GM21619 (cell line): ENCODE measurements around the gene WIPF2.
A peak's percentile ranks its signal among the peaks of the same experiment; 100 is the strongest.

Experiments used
- ATAC-seq: cut with Tn5 transposase; IDR thresholded peaks from one replicate; pipeline ENCODE4 v1.9.1; 2021; ENCODE audit not compliant: unreplicated experiment

Gene WIPF2

DNA sequence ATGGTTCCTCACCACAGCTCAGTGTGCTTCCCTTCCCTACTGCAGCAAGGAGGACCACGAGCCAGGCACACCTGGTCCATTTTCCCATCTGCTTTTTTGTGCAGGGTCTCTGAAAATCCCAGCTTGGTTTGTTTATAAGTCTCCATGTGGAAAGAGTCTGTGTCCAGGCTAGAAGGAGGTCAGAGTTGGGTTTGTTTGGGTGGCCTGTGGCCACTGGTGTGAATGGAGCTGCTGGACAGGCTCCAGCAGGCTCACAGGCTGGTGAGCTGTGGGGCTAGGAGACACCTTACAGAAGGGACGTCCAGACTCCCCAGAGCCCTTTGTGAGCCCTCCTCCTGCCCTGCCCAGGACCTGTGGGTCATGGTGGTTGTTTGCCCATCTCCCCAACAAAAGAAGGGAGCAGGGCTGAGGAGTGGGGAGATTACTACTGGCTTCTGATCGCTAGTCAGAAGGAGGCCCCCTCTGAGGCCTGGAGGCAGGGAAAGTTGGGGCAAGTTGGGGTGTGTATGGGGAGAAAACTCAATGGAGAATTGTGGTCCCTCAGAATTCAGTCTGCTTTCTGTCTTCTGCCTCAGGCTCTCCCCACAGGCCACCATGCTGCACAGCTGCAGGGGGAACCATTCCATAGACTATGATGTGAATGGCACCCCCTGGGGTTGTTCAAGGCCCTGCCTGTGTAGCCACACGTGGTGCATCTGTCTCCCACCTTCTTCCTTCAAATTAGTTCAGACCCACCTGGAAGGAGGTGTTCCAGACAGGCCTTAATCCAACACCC is 94.0 kb downstream of the WIPF2 start:
- ATAC-seq, result no peak

DNA sequence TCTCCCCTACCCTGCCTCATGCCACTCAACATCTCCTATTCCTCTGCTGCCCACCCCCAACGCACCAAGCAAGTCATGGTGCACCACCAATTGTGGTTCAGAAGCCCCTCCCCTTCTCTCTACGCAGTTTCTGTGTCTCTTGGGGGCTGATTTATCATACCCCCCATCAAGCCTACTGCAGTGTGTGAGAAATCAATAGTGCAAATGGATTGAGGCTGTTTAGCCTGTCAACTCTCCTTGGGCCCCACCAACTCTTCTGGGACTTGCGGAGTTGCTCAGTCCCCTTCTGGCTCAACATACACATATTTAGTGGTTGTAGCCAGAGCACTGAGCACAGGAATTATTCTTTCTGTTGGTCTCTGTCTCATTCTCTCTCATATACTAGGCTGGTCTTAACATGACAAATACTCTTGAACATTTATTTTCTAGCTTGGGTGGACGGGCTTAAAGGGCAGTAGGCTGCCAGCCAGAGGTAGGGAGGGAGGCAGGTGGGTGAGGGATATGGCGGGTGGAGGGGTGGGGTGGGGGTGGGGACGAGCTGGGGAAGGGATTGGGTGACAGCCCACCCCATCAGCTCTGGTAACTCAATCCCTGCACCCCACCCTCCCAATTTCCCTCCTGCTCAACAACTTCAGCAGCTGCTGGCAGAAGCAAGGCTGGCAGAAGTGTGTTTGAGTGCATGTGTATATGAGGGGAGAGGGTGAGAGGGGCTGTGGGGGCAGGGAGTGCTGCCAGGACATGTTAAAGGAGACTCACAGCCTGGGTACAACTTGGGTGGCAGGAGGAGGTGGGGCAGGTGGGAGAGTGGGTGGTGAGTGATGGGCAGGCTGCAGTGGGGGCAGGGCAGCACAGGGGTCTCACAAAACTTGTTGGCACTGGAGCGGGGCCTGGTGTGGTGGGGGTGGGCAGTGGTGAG is 94.8 kb downstream of the WIPF2 start:
- no peak for ATAC-seq

DNA sequence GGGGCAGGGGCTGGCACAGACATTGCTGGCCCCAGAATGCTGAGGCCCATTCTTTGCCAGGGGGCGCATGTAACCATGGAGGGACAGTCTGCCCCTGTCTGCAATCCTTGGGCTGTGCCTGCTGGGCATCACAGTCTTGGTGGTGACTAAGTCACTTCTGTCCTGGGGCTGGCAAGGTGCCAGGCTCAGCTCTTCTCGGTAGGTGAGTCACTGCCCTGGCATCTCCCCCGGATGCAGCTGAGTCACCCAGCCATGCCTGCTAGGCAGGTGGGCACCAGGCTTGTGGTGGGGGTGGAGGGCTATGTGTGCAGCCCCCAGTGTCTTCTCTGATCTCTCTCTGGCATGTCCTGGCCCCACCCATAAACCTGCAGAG is 95.5 kb downstream of the WIPF2 start:
- ATAC-seq, result no peak

DNA sequence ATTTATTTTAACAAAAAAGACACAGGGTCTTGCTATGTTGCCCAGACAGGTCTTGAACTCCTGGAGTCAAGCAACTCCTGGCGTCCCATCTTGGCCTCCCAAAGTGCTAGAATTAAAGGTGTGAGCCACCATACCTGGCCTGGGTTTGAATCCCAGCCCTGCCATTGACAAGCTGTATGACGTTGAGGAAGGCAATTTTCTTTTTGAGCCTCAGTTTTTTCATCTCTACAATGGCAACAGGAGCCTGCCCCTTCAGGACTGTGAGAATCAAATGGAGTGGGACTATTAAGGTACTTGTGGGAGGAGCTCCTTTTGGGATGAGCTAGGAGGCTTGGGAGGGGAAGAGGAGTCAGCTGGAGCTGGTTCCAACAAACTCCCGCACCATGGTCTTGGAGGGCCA is 96.1 kb downstream of the WIPF2 start:
- no peak for ATAC-seq

DNA sequence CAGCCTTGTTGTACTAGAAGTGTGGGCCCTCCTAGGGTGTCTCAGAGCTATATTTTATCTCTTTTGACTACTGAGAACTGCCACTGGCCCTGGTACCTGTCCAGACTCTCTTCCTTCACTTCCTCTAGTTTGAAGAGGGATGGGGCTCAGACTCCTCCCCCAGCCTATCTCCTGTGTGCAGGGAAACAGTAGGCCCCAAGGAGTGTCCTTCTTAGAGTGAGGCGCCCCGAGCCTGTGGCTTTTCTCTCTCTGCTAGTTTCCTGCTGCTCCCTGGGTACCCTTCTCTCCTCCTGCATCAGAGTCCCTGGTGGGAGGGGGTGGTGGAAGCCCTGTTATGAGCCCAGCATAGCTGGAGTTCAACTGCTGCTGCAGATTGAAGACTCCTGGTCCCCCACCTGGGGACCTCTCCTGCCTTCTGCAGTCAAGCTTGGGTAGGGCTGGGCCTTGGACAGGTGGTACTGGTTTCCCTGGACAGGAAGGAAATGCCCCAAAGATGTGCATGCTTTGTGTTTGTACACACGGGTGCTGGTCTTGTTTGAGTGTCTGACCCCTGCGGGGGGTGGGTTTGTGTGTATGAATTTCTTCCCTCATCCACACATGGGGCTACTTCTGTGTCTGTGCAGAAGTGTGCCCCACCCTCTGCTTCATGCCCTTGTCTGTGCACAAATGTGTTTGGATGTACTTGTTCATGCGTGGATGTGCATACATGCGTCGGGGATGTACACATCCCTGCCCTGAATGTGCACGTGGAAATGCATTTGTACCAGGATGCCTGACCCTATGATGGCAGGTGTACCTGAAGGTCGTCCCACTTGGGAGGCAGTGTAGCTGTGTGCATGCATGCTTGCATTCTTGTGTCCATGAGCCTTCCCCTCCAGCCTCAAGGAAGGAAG is 96.8 kb downstream of the WIPF2 start:
- no peak for ATAC-seq

DNA sequence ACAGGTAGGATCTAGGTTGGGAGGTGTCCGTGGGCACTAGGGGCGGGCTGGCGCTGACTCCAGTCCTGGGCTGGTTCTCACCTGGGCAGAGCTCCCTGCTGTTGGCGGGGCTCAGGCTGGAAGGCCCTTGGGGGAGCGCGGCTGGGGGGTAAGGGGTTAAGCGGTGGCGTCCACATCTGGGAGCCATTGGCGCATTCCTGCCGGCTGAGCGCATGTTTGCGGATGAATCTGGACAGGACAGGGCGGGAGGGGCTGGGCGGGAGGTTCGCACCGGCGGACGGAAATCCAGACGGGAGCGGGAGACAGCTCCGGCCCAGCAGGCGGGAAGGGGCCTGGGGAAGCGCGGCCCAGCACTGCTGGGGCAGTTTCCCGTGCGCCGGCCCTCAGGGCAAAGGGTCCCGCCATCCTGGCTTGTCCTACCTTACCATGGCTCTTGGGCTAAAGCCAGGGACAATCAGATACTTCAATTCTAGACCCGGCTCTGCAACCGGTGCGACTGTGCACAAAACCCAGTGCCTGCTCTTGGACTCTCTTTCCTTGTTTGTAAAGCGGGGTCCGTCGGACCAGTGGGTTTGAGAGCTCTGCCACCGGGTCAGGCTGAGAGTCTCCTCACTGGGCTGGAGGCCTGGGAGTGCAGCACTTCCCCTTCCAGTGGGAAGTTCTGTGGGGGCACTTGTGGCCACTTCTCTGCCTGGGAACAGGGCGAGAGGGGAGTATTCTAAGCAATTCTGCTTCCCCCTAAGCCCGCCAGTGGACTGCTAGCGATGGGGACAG is 97.7 kb downstream of the WIPF2 start:
- ATAC-seq, result no peak

DNA sequence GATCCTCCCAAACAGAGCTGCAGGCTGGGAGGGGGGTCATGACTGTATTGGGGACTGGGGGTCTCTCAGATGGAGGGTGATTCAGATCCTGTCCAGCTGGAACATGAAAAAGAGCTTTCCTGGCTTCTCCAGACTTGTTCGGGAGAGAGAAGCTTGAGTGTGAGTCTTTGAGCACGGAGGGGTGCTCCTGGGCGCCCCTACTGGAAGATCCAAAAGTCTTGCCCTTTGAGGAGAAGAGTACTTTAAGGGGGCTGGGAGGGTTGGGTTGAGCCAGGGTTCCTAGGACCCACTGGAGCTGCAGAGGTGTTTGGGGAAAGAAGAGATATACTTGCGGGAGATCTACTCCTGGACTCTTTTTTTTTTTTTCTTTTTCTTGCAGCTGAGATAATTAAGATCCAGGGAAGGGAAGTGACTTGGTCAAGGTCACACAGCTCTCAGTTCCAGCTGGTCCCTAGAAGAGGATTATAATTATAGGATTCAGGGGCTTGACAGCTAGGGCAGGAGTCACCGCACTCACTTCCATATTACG is 98.3 kb downstream of the WIPF2 start:
- no peak for ATAC-seq

DNA sequence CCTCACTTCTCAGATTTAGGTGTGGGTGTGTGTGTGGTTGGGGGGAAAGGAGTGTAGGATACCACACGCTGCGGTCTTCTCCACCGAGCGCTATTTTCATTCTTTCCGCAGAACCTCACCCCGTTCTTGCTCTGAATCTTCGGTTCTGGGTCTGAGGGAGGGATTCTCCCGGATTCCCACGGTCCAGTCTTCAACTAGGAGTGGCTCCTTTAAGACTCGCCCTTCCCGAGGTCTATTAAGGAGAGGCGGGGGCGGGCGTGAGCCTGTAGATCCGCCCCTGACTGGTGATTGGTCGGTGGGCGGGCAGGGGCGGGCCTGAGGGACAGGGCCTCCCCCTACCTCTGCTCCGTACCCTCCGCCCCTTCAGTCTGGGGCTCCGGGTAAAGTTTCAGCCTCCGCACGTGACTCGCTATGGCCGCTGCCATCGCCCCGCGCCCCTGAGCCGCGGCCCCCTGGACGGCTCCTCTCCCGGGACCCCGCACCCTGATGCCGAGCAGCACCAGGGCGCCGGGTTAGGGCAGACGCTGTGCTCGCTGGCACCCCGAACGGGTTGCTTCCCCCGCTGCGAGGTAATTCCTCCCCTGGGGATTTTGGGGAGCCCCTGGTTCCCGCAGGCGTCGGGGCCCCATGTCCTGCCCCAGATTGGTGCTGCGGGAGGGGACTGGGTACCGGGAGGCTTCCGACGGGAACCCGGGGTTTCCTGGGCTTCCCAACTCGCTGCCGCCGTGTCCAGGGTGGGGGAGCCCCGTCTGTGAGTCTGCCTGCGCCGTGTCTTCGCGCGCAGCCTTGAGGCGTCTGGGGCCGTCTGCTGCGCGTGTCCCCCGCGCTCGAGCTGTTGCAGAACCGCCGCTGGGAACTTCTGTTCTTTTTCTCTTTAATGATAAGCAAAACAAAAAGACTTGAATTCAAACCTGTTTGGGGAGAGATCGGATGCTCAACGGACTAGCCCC is 99.1 kb downstream of the WIPF2 start:
- peak; percentile 46 for ATAC-seq

DNA sequence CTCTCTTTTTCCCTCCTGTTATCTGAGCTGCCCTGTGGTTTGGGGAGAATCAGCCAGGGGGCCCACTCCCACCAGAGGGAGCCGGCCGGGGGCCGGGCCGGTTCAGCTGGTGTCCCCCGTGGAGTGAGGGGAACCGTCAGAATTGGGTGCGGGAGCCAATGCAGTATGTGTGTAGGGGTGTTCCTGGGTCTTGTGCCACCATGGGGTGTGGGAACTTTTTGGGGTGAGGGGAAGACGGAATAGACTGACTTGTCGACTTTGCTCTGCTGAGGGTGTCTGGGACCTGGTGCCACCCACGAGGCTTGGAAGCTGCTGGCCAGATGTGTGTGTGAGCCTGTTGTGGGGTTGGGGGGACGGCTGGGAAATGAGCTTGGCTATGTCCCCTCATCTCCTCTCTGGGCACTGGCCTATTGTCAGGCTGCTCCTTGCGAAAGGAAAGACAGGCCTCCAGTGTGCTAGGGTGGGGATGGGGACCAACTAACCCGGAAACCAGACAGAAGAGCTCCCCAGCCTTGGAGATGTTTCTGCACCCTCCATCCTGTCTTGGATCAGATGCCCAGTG is 99.8 kb downstream of the WIPF2 start:
- ATAC-seq, result no peak

DNA sequence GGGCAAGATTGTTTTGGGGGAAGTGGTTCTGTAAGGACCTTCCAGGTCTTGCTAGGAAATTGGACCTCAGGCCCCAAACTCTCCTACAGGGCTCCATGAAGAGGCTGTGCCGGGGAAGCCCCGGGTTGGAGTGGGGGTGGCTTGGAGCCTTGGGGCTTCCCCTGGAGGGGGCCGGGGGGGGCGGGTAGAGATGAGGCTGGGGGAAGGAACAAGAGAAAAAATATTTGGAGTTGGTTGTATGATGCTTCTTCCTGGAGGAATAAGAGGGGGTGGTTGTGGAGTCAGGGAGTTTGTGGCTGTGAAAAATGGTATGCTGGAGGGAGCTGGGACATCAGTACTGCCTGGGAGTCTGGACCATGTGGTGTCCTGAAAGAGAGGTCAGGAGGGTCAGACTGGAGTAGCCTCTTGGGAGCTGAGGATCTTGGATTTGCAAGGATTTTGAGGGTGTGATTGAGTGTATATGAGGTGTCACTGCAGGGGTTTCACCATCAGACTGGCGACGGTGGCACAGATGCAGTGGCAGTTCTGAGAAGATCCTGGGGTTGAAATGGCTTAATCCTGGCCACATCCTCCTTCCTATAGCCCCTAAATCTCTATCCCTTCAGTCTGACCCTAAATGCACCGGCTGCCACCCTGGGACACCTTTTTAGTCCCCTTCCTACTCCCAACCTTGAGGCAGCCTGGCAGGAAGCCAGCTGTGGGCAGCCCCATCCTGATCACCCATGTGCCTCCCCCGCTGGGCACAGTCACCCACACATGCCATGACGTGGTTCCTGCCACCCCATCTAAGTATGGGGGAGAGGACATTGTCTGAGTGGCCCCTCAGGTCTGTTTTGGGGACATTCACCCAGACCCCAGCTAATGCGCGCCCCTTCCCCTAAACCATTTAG is 100.8 kb downstream of the WIPF2 start:
- no peak for ATAC-seq

DNA sequence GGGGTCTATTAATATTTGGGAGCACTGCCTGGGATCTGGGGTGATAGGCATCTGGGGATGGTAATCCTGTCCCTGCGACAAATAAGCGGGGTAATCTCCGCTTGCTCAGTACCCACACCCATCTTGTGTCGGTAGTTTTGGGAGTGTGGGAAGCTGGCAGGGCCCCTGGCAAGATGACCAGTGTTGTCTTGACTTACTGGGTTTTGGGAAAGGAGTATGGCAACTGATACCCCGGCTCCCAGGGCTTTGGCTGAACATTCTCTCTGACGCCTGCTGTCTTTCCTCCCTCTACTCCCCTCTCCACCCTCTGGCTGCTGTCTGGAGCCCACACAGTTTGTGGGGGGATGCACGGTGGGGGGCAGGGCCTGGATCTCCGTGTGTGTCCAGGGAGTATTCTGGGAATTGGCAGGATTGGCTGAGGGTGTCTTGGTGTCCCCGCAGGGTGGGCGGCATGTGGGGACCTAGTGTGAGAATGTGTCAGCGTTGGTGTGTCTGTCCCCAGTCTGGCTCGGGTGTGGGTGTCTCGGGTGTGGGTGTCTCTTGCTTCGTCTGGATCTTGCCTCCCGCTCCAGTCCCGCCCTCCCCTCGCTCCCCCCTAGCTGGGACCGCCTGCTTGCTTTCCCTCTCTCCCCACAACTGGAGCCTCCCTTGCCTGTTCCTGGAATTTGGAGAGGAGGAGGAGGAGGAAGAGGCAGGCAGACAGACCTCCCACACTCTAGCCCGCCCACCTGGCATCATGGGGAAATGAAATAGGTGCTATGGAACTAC is 101.8 kb downstream of the WIPF2 start:
- ATAC-seq, result no peak

DNA sequence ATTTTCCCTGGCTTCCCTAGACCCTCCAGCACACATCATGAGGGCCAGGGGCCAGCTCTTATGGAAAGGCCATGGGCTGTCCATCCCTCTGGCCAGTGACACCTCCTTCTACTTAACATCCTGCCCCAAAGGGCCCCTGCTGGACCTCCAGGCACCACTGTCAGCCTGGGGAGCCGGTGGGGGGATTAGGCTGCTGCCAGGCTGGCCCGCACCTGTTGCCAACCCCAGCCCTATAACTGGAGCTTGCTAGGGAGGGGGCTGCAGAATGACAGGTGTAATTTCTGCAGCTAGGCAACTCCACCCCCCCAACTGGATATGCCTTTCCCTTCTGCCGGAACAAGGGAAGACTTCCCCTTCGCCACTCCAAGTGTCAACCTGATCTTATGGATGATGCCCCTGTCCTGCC is 102.4 kb downstream of the WIPF2 start:
- ATAC-seq, result no peak

DNA sequence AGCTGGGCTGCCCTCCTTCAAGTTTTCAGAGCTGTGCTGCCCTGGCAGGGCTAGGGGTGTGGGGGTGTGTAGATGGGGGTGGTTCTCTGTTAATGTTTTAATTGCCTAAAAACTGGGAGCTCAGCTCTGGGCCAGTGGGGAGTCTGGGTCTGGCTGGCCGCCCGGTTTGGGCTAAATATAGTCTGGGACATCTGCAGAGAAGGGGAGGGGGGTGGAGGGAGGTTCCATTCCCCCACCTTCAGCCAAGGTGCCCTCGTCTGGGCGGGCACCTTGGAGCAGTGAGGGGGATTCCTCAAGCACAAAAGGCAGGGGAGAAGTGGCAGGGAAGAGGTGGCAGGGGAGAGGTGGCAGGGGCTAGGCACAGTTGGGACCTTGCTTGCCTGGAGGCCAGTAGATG is 102.9 kb downstream of the WIPF2 start:
- no peak for ATAC-seq

DNA sequence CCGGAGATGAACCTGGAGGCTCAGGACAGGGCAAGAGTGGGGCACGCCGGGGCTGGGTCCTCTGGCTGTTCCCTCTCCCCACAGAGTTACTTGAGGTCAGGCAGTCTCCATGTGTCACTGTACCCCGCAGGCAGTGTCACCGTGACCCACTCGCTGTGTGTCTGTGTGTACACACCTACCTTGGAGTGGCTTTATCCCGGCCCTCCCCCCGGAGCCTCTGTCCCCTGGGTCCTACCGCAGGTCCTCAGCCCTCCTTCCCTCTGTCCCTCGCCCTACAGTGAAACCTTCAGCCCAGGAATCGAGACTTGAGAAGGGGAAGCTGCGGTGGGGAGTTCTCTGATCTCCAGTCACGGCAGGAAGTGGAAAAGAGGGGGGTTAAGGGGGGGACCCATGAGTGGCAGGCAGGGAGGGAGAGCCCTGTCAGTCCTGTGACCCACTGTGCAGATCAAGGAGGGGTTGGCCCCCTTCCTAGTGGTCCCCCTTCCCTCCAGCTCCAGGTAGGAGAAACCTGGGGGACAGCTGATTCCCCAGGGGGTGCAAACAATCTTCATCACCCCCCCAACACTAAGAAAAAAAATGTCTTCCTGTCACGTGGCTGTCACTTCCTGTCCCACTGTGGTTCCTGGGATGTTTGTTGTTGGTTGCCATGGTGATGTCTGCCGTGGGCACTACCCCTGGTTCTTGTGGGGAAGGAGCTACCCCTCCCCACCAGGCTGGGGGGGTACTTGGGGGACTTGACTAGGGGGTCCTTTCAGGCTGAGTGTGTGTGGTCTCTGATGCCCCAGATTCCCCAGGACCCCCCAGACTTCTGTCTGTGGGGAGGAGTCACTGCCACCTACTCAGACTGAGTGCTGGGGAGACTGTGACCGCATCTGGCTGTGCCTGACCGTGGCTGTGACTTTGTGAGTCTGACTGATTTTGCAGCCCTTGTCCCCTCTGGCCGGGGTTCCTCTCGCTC is 103.5 kb downstream of the WIPF2 start:
- ATAC-seq, result peak; percentile 29

DNA sequence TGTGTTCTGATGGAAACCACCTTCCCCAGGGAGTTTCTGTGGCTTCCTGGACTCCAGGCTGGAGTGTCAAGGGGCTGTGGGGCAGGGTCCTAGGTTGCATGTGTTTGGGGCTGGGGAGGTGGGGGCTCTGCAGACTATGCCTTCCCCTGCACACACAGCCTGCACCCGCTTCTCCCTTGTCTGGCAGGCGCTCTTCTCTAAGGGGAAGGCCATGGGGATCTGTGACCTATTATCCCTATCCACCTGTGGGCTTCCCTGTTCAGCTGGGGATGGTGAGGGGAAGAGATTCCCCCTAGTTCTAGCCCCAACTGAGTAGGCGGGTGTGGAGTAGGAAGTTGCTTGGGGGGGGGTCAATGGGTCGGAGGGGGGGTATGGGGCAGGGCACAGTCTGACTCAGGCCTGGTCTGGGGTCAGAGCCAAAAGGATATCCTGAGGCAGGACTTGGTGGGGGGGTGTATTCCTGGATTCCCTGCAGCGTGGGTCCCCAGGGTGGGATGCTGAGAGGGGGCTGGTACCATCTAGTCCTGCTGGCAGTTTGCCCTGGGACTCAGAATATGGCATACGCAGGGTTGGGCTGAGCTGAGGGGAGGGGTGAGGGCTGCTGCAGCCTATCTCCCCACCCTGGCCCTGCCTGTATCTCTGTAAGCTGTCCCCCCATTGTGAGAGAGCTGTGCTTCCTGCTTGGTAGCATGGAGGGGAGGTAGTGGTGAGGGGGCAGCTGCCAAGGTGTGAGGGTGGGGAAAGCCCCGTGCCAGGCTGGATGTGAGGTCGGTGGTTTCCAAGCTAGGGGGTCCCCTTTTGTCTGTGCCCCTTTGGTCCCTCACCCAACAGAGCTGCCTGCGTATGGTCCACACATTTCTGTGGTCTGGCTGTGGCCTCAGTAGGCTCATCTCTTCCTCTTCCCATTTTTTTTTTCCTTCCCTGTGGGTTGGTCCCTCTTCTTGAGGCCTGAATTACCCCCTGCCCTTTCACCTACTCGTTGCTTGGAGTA is 104.6 kb downstream of the WIPF2 start:
- no peak for ATAC-seq
